Activated CD8-positive, alpha-beta memory T cell treated with anti-CD3 and anti-CD28 coated beads for 24 hours (primary cell): ENCODE measurements around the gene SDHAF1.
"Not testable (repeated sequence)": the region's sequence is repeated elsewhere in the genome, so short reads cannot be mapped to it uniquely, and the experiment has no call there.

ENCODE experiments used
- DNase-seq: peaks from one replicate; pipeline ENCODE4 v3.0.0-alpha.2; 2020

SDHAF1 gene

GRCh38 chr19:36025541-36025940 lies 30.6 kb downstream of the SDHAF1 start:
- no peak for DNase-seq

DNA sequence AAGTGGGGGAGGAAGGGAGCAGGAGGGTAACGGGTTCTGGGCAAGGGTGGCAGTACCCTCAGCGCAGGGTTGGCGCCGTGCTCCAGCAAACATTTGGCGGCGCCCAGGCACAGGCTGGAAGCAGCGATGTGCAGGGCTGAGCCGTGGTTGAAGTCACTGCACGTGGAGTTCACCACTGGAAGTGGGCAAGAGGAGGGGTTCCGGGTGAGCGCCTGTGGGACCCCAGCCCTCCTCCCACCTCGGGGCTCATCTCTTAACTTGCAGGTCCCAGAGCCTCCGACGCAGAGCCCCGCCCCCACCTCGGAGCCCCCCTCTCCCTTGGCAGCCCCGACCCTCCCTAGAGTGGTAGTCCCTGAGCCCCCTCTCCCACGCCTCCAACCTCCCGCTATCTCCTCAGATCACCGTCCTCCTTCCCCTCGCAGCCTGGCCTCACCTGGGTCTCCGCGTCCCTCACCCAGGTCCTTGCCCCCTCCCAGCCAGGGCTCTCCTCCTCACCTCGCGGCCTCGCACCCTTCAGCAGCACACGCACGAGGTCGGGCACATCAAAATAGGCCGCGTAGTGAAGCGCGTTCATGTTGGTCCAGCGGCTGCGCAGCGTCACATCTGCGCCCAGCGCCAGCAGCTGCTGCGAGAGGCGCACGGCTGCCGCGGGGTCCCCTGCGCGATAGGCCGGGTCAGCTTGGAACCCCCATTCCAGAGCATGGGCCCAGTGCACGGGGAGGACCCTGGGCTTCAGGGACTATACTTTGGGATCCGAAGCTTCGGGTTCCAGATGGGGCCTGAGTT lies 31.3 kb downstream of the SDHAF1 start:
- DNase-seq = no peak

GRCh38 chr19:36027696-36028095 lies 32.7 kb downstream of the SDHAF1 start:
- no peak for DNase-seq

DNA sequence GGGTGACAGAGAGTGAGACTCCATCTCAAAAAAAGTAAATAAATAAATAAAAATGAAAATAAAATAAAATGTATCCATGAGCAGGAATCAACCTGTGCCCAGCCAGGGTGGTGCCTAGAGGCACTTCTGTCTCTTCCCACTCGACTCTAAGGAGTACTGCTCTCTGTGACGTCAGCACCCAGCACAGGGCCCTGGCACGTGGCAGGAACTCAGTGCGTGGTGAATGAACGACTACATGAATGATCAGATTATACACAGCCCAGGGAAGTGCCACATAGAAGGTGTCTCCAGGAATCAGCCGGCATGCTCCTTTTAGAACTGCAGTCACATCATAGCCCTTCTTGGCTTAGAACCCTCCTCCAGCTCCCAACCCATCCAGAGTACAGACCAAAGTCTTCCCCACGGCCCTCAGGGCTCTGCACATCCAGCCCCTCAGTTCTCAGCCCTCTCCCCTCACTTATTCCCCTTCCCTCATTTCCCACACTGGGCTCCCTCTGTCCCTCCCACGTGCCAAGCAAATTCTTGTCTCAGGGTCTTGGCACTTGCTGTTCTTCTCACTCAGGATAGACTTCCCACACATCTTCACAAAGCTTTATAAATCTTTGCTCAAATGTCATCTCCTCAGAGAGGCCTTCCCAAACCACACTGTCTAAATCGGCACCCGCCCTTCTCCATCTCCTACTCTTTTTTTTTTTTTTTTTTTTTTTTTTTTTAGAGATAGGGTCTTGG lies 33.5 kb downstream of the SDHAF1 start:
- no peak for DNase-seq

- DNase-seq = no peak
Measured at GRCh38 chr19:36030264-36031148, 35.5 kb downstream of the SDHAF1 start.

DNA sequence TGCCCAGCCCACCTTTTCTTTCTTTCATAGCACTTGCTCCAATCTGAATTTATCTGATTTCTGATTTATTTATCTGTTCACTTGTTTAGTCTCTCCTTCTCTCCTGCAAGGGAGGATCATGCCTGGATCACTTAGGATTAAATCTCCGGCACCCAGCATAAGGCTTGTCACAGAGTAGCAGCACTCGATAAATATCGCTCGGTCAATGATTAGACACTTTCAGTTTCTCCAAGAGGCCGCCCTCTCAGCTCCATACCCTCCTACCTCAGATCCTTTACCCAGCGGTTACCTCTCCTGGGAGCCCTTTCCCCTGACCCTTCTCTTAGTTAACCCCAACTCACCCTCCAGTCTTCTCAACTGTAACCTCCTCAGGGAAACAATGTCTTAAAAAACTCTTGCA lies 36.3 kb downstream of the SDHAF1 start:
- no peak for DNase-seq

GRCh38 chr19:36032251-36033104 lies 37.5 kb downstream of the SDHAF1 start, which contains the start of gene CLIP3:
Gene CLIP3 (minus strand): TSS chr19:36032873. CDS start chr19:36032357, 516 bp downstream.
- peak; percentile 80 for DNase-seq

DNA sequence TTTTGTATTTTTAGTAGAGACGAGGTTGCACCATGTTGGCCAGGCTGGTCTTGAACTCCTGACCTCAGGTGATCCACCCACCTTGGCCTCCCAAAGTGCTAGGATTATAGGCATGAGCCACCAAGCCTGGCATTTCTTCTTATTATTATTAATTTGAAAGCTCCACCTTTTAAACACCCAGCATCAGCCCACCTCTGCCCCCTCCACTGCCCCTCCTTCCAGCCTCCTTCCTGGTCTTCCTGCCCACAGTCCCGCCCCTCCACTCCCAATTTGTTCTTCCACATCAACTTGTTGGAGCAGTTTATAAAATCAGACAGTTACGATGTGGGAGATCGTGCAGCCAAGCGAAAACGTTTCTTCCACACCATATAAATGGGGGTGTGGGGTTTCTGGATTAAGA lies 45.5 kb downstream of the SDHAF1 start:
- no peak for DNase-seq

DNA sequence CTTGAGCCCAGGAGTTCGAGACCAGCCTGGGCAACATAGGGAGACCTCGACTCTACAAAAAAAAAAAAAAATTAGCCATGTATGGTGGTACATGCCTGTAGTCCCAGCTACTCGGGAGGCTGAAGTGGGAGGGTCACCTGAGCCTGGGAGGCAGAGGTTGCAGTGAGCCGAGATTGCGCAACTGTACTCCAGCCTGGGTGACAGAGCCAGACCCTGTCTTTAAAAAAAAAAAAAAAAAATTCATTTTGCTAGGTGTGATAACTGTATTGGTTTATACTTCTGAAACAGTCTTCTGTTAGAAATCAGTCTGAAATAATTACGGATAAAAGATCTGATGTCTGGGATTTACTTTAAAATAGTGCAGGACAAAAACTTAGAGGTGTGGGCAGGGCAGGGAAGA lies 46.1 kb downstream of the SDHAF1 start:
- DNase-seq = not testable (repeated sequence)

- DNase-seq = no peak
Measured at GRCh38 chr19:36041831-36042230, 46.8 kb downstream of the SDHAF1 start.

GRCh38 chr19:36043952-36044351 lies 49.0 kb downstream of the SDHAF1 start:
- no peak for DNase-seq
